ENCODE data around the gene GUCA1A. TPM values are rescaled to one million over a fixed set of nuclear protein-coding genes. Genes with fewer than 3 reads are reported as not detected.

GUCA1A gene
- total and polyA plus RNA-seq, 8 donors = 0.13 to 0.24 (median 0.16) TPM; not detected in 4

- H3K9me3 ChIP-seq = no peaks in the 10 kb centered on the region
- intact Hi-C loops (cut with DNase I) = no loop called here
- H3K27ac ChIP-seq = no peak overlapping the region
- DNase-seq (peak in 1 of 4 donors; percentile 57), ATAC-seq (no peak)
- no peaks in the 10 kb centered on the region for H3K36me3 ChIP-seq
- H3K27me3 ChIP-seq = no peaks in the 10 kb centered on the region
- TF ChIP-seq, protein P1, sequence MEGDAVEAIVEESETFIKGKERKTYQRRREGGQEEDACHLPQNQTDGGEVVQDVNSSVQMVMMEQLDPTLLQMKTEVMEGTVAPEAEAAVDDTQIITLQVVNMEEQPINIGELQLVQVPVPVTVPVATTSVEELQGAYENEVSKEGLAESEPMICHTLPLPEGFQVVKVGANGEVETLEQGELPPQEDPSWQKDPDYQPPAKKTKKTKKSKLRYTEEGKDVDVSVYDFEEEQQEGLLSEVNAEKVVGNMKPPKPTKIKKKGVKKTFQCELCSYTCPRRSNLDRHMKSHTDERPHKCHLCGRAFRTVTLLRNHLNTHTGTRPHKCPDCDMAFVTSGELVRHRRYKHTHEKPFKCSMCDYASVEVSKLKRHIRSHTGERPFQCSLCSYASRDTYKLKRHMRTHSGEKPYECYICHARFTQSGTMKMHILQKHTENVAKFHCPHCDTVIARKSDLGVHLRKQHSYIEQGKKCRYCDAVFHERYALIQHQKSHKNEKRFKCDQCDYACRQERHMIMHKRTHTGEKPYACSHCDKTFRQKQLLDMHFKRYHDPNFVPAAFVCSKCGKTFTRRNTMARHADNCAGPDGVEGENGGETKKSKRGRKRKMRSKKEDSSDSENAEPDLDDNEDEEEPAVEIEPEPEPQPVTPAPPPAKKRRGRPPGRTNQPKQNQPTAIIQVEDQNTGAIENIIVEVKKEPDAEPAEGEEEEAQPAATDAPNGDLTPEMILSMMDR (IDR thresholded peaks at IDR 0.05) = no peak
- peaks cover 3 to 6% of the 10 kb centered on the region in 2 donors for H3K4me1 ChIP-seq
- H3K4me3 ChIP-seq = no peak overlapping the region
Measured at GRCh38 chr6:42135161-42135560, 38.0 kb upstream of the GUCA1A start.

- intact Hi-C loops (cut with DNase I) = no loop called here
- H3K27me3 ChIP-seq = peaks cover 0 to 2% of the 10 kb centered on the region in 2 donors
- ATAC-seq (no peak), DNase-seq (peak in 1 of 4 donors; percentile 10)
- peaks cover 3 to 9% of the 10 kb centered on the region in 2 donors for H3K4me1 ChIP-seq
- H3K9me3 ChIP-seq = no peaks in the 10 kb centered on the region
- no peak overlapping the region for H3K4me3 ChIP-seq
- TF ChIP-seq, protein P1 (IDR thresholded peaks at IDR 0.05) = no peak
- no peak overlapping the region for H3K27ac ChIP-seq
- no peaks in the 10 kb centered on the region for H3K36me3 ChIP-seq
Measured at GRCh38 chr6:42135722-42136121, 37.4 kb upstream of the GUCA1A start.

DNA sequence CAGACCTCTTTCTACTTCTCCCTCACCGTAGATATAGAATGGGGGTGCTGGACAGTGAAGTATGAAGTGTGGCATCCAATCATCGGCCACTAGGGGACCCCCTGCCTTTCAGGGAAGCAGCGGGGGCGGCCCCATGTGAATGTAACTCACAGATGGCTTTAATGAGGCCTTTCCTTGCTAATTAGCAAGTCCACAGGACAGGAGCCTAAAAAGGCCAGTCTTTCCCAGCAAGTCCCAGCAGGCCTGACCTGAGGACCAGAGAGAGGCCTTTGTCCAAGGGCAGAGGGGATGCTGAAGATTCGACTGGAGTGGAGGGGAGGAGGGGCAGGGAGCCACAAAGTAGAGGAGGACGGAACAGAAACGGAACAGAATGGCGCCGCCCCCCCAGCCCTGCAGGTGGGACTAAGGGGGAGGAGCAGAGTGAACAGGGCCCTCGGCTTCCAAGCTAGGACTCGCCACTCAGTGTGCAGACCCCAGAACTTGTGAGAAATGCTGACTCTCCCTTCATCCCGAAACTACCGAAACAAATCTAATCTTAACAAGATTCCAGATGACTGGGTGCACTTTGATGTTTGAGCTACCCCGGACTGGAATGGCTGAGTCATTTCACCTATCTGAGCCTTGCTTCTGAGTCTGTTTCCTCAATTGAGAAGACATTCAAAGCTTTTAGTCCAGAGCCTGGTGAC, 36.5 kb upstream of the GUCA1A start:
- peaks cover 0 to 11% of the 10 kb centered on the region in 2 donors for H3K27me3 ChIP-seq
- intact Hi-C loops (cut with DNase I) = no loop called here
- H3K9me3 ChIP-seq = no peaks in the 10 kb centered on the region
- TF ChIP-seq, protein P1 (IDR thresholded peaks at IDR 0.05) = no peak
- peaks cover 3 to 9% of the 10 kb centered on the region in 2 donors for H3K4me1 ChIP-seq
- DNase-seq (peak in 1 of 4 donors; percentile 45), ATAC-seq (peak; percentile 35)
- peak overlapping the region; percentile 34 to 44 for H3K27ac ChIP-seq
- H3K36me3 ChIP-seq = no peaks in the 10 kb centered on the region
- H3K4me3 ChIP-seq = no peak overlapping the region

GRCh38 chr6:42137194-42137753, 35.9 kb upstream of the GUCA1A start:
- DNase-seq (no peak), ATAC-seq (peak; percentile 47)
- H3K4me1 ChIP-seq = peaks cover 3 to 14% of the 10 kb centered on the region in 2 donors
- no peaks in the 10 kb centered on the region for H3K36me3 ChIP-seq
- H3K27me3 ChIP-seq = peaks cover 0 to 17% of the 10 kb centered on the region in 2 donors
- no peak overlapping the region for H3K4me3 ChIP-seq
- TF ChIP-seq, protein P1 (IDR thresholded peaks at IDR 0.05) = no peak
- H3K27ac ChIP-seq = peak overlapping the region; percentile 34 to 44
- intact Hi-C loops (cut with DNase I) = no loop called here
- no peaks in the 10 kb centered on the region for H3K9me3 ChIP-seq

DNA sequence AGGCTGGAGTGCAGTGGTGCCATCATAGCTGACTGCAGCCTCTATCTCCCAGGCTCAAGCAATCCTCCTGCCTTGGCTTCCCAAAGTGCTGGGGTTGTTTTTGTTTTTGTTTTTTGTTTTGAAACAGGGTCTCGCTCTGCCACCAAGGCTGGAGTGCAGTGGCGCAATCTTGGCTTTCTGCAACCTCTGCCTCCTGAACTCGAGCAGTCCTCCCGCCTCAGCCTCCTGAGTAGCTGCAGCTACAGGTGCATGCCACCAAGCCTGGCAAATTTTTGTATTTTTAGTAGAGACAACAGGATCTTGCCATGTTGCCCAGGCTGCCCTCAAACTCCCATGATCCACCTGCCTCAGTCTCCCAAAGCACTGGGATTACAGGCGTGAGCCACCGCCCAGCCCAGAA, 35.0 kb upstream of the GUCA1A start:
- intact Hi-C loops (cut with DNase I) = no loop called here
- Histone ChIP-seq H3K9me3 (no peaks in the 10 kb centered on the region), H3K27me3 (peaks cover 0 to 26% of the 10 kb centered on the region in 2 donors), H3K4me3 (no peak overlapping the region), H3K27ac (no peak overlapping the region), H3K36me3 (no peaks in the 10 kb centered on the region), H3K4me1 (peaks cover 9 to 22% of the 10 kb centered on the region in 2 donors)
- TF ChIP-seq, protein P1 (IDR thresholded peaks at IDR 0.05) = no peak
- DNase-seq = no peak
- no peak for ATAC-seq

All from left lung (tissue), 10 donors.